H9 (cell line): ENCODE measurements around the gene C1RL. TPM values are rescaled to one million over a fixed set of nuclear protein-coding genes. Genes with fewer than 3 reads are reported as not detected.
A peak's percentile ranks its signal among the peaks of the same experiment; 100 is the strongest.

ENCODE experiments used
- DNase-seq: peaks from one replicate; pipeline ENCODE4 v3.0.0-alpha.2; 2017
- H2AFZ ChIP-seq: one replicate; pipeline ENCODE4 v1.6.1; 2013; ENCODE audit warnings: mild to moderate bottlenecking, low read length, control low read depth, moderate library complexity
- H2AK5ac ChIP-seq: 2 replicates; pipeline ENCODE4 v1.6.1; 2013; ENCODE audit warnings: low read length, control low read depth, mixed read lengths; ENCODE audit not compliant: insufficient read length
- H2BK120ac ChIP-seq: one replicate; pipeline ENCODE4 v1.6.1; 2013; ENCODE audit warnings: low read depth, mild to moderate bottlenecking, low read length, control low read depth, inconsistent platforms; ENCODE audit not compliant: poor library complexity, severe bottlenecking
- H2BK12ac ChIP-seq: 2 replicates; pipeline ENCODE4 v1.6.1; 2013; ENCODE audit warnings: low read length, control low read depth, mixed read lengths, low read depth; ENCODE audit not compliant: insufficient read length
- H2BK15ac ChIP-seq: 2 replicates; pipeline ENCODE4 v1.6.1; 2013; ENCODE audit warnings: low read depth, low read length, control low read depth
- H2BK20ac ChIP-seq: one replicate; pipeline ENCODE4 v1.6.1; 2013; ENCODE audit warnings: low read depth, mild to moderate bottlenecking, low read length, control low read depth, inconsistent platforms; ENCODE audit not compliant: poor library complexity, severe bottlenecking
- H2BK5ac ChIP-seq: 2 replicates; pipeline ENCODE4 v1.6.1; 2013; ENCODE audit warnings: low read length, control low read depth, mixed read lengths; ENCODE audit not compliant: insufficient read length
- H3K14ac ChIP-seq: 2 replicates; pipeline ENCODE4 v1.6.1; 2013; ENCODE audit warnings: low read length, control low read depth; ENCODE audit not compliant: insufficient read depth
- H3K18ac ChIP-seq: 2 replicates; pipeline ENCODE4 v1.6.1; 2013; ENCODE audit warnings: low read depth, mild to moderate bottlenecking, mixed read lengths, low read length, control low read depth; ENCODE audit not compliant: insufficient read length
- H3K23ac ChIP-seq: 2 replicates; pipeline ENCODE4 v1.6.1; 2013; ENCODE audit warnings: low read length, control low read depth, mixed read lengths, low read depth; ENCODE audit not compliant: insufficient read length
- H3K23me2 ChIP-seq: 2 replicates; pipeline ENCODE4 v1.6.1; 2013; ENCODE audit warnings: low read depth, mild to moderate bottlenecking, mixed read lengths, low read length, control low read depth; ENCODE audit not compliant: insufficient read length, poor library complexity, severe bottlenecking
- H3K27ac ChIP-seq: 2 replicates; pipeline ENCODE4 v1.5.1; 2013; ENCODE audit warnings: low read length, control low read depth, mixed read lengths, low read depth; ENCODE audit not compliant: insufficient read length
- H3K27me3 ChIP-seq: 2 replicates; pipeline ENCODE4 v1.6.1; 2013; ENCODE audit warnings: low read length, control low read depth, inconsistent platforms; ENCODE audit not compliant: insufficient read depth
- H3K4ac ChIP-seq: 2 replicates; pipeline ENCODE4 v1.6.1; 2013; ENCODE audit warnings: low read depth, mild to moderate bottlenecking, control low read depth, inconsistent platforms, low read length, moderate library complexity
- H3K4me1 ChIP-seq: 2 replicates; pipeline ENCODE4 v1.6.1; 2013; ENCODE audit warnings: low read length, control low read depth, inconsistent platforms; ENCODE audit not compliant: insufficient read depth
- H3K4me2 ChIP-seq: 2 replicates; pipeline ENCODE4 v1.6.1; 2013; ENCODE audit warnings: low read length, control low read depth, mixed read lengths; ENCODE audit not compliant: insufficient read length, insufficient read depth
- H3K56ac ChIP-seq: 2 replicates; pipeline ENCODE4 v1.6.1; 2013; ENCODE audit warnings: low read depth, mild to moderate bottlenecking, mixed read lengths, low read length, control low read depth; ENCODE audit not compliant: insufficient read length
- H3K79me1 ChIP-seq: 2 replicates; pipeline ENCODE4 v1.6.1; 2013; ENCODE audit warnings: low read depth, mild to moderate bottlenecking, moderate library complexity, low read length, control low read depth, inconsistent platforms; ENCODE audit not compliant: insufficient read depth, poor library complexity, severe bottlenecking
- H3K79me2 ChIP-seq: 2 replicates; pipeline ENCODE4 v1.6.1; 2013; ENCODE audit warnings: low read length, control low read depth, inconsistent platforms; ENCODE audit not compliant: insufficient read depth
- H3K9ac ChIP-seq: 2 replicates; pipeline ENCODE4 v1.6.1; 2013; ENCODE audit warnings: low read length, control low read depth, mixed read lengths; ENCODE audit not compliant: insufficient read length; ENCODE audit errors: extremely low read depth
- H3K9me3 ChIP-seq: one replicate; pipeline ENCODE4 v1.6.1; 2013; ENCODE audit warnings: low read depth, low read length, inconsistent platforms; ENCODE audit not compliant: control insufficient read depth
- H3T11ph ChIP-seq: one replicate; pipeline ENCODE4 v1.6.1; 2013; ENCODE audit warnings: mild to moderate bottlenecking, low read length, control low read depth, inconsistent platforms
- H4K20me1 ChIP-seq: one replicate; pipeline ENCODE4 v1.6.1; 2013; ENCODE audit not compliant: control insufficient read depth, insufficient read length, insufficient read depth
- H4K5ac ChIP-seq: 2 replicates; pipeline ENCODE4 v1.6.1; 2013; ENCODE audit warnings: low read depth, mild to moderate bottlenecking, mixed read lengths, low read length, control low read depth; ENCODE audit not compliant: insufficient read length
- H4K8ac ChIP-seq: replicated peaks from 2 replicates; pipeline ENCODE4 v1.6.1; 2013; ENCODE audit warnings: low read length, control low read depth, mixed read lengths, low read depth; ENCODE audit not compliant: insufficient read length
- H4K91ac ChIP-seq: 2 replicates; pipeline ENCODE4 v1.6.1; 2013; ENCODE audit warnings: low read depth, mild to moderate bottlenecking, moderate library complexity, mixed read lengths, low read length, control low read depth; ENCODE audit not compliant: insufficient read length
- H3K27ac Mint-ChIP-seq, 3 experiments: 2 replicates in 2 of 3; 3 replicates in 1 of 3; pipeline ENCODE4 v1.8.0; 2020 to 2021; ENCODE audit warnings: mixed read lengths in 3 of 3, mild to moderate bottlenecking in 1 of 3, moderate library complexity in 1 of 3
- H3K27me3 Mint-ChIP-seq: 2 replicates; pipeline ENCODE4 v1.8.0; 2021; ENCODE audit warnings: low read depth, mild to moderate bottlenecking, moderate library complexity, mixed read lengths
- H3K36me3 Mint-ChIP-seq, 3 experiments: 2 replicates in 2 of 3; 3 replicates in 1 of 3; pipeline ENCODE4 v1.8.0; 2020 to 2021; ENCODE audit warnings: low read depth in 3 of 3, mixed read lengths in 3 of 3; ENCODE audit not compliant: insufficient read depth in 1 of 3
- H3K4me1 Mint-ChIP-seq, 2 experiments: 2 replicates each; pipeline ENCODE4 v1.8.0; 2020; ENCODE audit warnings: mixed read lengths in 2 of 2
- H3K4me3 Mint-ChIP-seq, 2 experiments: 2 replicates in 1 of 2; 3 replicates in 1 of 2; pipeline ENCODE4 v1.8.0; 2020 to 2021; ENCODE audit warnings: mild to moderate bottlenecking in 2 of 2, mixed read lengths in 2 of 2, moderate library complexity in 1 of 2
- H3K9me3 Mint-ChIP-seq, 2 experiments: 2 replicates in 1 of 2; 3 replicates in 1 of 2; pipeline ENCODE4 v1.8.0; 2020; ENCODE audit warnings: mild to moderate bottlenecking in 2 of 2, mixed read lengths in 2 of 2, moderate library complexity in 1 of 2
- CTCF ChIP-seq: fragments of 200-600 bp; sonication (generic); conservative IDR thresholded peaks from 3 replicates; pipeline ENCODE4 v1.8.0; 2021; ENCODE audit warnings: antibody characterized with exemption, mild to moderate bottlenecking
- WGBS: extraction: QIAGEN DNeasy Blood & Tissue Kit; methylation state at CpG from one replicate; pipeline ENCODE4 v1.1.7; 2013; ENCODE audit warnings: missing lambda C conversion rate, low lambda C conversion rate, mixed read lengths; ENCODE audit not compliant: insufficient read length; ENCODE audit errors: extremely low coverage; 5-methylcytosine and 5-hydroxymethylcytosine counted together
- total RNA-seq: library from RNA; stranded (reverse); gene quantifications from 2 replicates; pipeline ENCODE4 v1.2.1, GENCODE V29; 2021

Gene C1RL
- total RNA-seq, 1 experiment from 2014 or later, result 15.1 TPM

- Histone ChIP-seq H3K4ac (no peak overlapping the region), H2BK15ac (no peak overlapping the region), H4K20me1 (no peaks in the 10 kb centered on the region), H3K27me3 (no peaks in the 10 kb centered on the region), H3K79me2 (no peaks in the 10 kb centered on the region), H2BK12ac (no peak overlapping the region), H3T11ph (no peak overlapping the region), H3K23me2 (no peaks in the 10 kb centered on the region), H3K18ac (no peak overlapping the region), H2BK5ac (no peak overlapping the region), H3K9me3 (no peaks in the 10 kb centered on the region), H3K27ac (no peak overlapping the region), H3K9ac (no peak overlapping the region), H4K91ac (no peak overlapping the region), H2BK20ac (no peak overlapping the region), H2AK5ac (no peak overlapping the region), H2AFZ (no peak overlapping the region), H3K56ac (no peak overlapping the region), H2BK120ac (no peak overlapping the region), H3K23ac (no peak overlapping the region), H3K4me1 (no peaks in the 10 kb centered on the region; the same call in 1 of the 2 replicates), H4K5ac (no peak overlapping the region), H4K8ac (no peak overlapping the region), H3K79me1 (no peaks in the 10 kb centered on the region), H3K4me2 (no peak overlapping the region), H3K14ac (no peak overlapping the region)
- no CpG with 5 or more reads among the region's 9 CpGs for WGBS
- Mint-ChIP-seq H3K36me3 (no peaks in the 10 kb centered on the region), H3K9me3 (no peaks in the 10 kb centered on the region; a peak in 1 of 5 replicates), H3K4me1 (peaks cover 14 to 16% of the 10 kb centered on the region in 2 experiments), H3K4me3 (no peak overlapping the region), H3K27ac (peak overlapping the region in 1 of 3 experiments; percentile 33; a peak in 1 of 7 replicates), H3K27me3 (peaks cover 4% of the 10 kb centered on the region)
- DNase-seq, result no peak
- TF ChIP-seq CTCF, result no peak
Observed at GRCh38 chr12:7058850-7059395, 50.1 kb downstream of the C1RL start.
